ENCODE results near the gene BAK1.
"Not testable (repeated sequence)": the region's sequence is repeated elsewhere in the genome, so short reads cannot be mapped to it uniquely, and the experiment has no call there.

The BAK1 gene

DNA sequence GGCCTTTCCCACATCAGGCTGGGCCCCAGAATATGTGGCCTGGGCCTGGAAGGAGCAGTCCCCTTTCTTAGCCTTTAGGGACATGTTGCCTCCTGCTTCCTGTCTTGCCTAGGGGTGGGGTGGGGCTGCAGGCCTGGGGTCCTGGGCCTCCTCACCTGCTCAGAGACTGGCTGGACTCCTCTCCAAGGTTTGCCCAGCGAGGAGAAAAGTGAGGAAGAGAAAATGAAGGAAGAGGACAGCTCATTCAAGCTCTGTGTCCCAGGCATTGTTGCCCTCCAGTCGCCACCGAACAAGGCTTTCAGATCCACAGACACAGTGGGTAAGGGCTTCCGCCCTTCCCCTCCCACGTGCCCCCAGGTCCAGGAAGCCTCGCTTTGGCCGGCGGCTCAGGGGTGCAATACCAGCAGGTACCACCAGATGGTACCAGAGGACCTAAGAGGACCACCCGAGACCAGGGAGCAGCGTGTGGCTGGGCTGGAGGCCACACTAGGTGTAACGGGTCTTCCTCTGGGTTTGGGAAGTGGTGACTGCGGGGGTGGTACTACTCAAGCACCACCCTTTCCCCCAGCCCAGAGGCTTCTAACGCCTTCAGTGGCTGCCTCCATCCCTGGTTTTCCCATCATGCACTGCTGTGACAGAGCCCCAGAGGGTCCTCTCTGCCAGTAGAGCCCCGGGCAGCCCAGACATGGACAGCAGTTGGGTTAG, 5.5 kb upstream of the BAK1 start:
- peak; percentile 72 for DNase-seq

DNA sequence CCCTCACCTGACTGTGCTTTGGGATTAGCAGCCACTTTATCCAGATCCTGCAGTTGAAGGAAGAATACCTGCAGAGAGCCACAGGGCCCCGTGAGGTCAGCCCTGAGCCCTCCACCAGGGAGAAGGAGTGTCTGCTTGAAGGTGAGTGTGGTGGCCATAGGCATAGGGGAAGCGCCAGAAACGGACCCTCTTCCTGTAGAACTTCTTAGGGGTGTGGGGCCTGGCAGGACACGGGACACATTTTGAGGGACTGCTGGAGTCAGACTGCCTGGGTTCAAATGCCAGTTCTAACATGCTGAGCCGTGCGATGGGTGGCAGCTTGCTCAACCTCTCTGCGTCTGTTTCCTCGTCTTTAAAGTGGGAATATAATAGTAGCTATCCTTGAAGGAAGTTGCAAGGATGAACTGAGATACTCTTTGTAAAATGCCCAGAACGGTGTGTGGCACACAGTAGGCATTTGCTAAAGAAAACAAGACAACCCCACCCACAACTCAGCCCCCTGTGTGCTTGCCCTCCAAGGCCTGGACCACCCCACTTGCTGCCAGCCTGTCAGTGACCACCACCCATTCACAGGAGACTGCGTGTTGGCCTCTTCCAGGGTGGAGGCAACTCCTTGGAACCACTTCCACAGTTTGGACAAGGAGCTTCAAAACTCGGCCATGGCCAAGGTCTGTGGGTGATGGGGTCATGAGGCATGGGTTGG, 4.8 kb upstream of the BAK1 start:
- DNase-seq, result no peak

DNA sequence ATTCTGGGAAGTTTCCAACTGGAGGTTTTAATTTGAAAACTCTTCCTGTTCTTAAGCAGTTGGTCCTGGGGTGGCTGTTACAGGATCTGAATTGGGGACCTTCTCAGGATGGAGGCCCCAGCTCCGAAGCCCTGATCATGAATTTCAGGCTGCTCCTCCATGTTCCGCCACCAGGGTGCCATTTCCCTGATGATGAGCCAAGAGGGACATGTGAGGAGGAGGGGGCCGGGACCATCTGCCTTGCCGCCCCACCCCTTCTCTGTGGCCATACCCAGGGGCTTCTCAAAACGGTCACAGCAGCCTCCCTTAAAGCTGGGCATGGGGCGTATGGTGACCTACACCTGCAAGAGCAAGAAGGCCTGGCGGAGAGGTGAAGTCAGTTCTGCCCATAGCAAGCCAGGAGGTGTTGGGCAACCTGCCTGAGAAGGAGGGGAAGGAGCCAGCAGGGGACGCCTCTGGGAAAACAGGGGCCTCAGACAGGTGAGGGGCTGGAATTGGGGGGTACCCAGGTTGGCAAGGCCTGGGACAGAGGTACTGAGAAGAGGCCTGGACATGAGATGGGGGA, 3.6 kb upstream of the BAK1 start:
- DNase-seq, result no peak

DNA sequence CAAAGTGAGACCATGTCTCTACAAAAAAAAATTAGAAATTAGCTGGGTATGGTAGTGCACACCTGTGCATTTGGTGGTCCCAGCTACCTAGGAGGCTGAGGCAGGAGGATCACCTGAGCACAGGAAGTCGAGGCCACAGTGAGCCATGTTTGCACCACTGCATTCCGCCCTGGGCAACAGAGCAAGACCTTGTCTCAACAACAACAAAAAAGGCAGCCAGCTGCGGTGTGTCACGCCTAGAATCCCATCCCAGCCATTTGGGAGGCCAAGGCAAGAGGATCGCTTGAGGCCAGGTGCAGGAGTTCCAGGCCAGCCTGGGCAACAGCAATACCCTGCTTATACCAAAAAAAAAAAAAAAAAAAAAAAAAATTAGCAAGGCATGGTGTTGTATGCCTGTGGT, 1.1 kb upstream of the BAK1 start:
- DNase-seq, result no peak

DNA sequence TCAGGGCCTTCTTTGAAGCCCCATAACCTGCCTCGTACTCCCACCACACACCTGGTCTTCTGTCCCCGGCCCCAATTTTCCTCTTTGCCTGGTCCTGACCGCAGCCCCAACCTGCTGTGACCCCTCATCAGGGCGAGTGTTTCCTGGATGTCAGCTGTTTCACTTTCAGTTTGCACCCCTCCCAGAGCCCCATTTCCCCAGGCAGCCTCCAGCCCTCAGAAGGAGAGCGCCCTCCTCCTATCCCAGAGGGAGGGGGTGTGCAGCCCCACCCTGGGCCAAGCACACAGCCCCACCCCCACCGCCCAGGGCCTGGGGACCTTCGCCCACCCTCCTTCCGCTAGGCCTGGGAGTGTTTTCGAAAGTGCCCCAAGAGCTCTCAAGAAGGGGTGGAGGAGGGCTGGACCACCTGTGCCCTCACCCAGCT, 1.5 kb downstream of the BAK1 start:
- DNase-seq, result no peak

DNA sequence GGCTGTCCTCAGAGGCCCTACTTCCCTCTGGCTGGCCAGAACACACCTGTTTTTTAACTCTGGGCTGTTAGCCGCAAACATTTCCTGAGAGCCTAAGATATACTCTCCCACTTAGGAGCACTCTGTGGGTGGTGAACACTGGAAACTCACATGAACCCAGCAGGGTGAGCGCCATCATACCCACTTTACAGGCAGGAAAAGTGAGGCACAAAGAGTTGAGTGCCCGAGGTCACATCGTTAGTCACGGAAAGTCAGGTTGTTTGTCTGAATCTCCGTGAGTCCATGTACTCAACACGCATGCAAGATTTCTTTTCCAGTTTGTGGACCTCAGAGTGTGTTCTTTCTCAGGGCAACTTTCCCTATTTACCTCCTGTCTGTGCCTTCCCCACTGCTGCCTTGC, 1.9 kb downstream of the BAK1 start:
- no peak for DNase-seq

DNA sequence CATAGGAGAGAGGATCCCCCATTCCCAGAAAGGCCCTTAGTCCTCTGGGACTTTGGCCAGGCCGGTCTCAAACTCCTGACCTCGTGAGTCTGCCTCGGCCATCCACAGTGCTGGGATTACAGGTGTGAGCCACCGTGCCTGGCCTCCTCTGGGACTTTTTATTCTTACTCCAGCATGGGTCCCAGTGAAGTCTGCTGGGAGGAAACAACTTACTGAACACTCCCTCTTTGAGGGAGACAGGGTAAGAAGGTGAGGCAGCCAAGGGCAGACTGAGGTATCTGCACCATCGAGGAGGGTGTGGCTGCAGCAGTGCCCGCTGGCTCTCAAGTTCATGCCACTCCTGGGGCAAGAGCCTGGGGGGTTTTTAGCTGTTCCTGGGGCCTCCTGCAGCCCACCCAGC, 2.4 kb downstream of the BAK1 start:
- DNase-seq, result no peak

DNA sequence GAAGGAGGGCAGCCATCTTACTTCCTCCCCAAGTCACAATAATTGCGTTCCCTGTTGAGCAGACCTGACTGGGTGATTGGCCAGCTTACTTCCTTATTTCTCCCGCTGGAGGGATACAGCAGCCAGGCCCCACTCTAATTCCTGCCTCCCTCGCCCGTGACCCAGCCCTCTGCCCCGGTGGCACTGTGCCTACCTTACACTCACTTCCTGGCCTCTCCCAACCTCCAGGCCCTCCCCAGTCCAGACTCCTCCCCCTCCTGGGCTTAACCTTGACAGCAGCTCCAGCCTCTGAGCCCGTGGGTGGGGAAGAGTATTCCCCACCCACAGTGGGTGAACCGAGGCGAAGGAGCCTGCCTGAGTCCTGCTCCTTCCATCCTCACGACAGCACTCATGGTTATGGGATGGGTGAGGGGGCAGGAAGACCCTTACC, 3.0 kb downstream of the BAK1 start:
- no peak for DNase-seq

DNA sequence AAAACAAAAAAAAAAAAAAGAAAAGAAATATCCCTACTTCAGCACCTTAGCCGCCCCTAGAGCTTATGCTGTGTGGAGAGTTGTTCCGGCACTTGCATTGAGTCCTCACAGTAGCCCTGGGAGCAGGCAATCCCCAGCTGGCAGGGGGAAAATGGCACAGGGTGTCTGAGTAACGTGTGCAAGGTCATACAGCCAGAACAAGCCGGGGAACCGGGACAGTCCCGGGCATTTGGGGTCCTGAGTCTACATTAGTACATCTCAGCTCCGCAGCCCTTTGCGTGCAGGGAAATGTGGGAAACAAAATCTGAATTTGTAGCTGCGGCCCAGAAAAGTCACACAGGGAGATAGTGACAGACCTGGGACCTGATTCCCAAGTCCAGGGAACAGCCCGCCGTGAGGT, 3.4 kb downstream of the BAK1 start:
- DNase-seq, result no peak

DNA sequence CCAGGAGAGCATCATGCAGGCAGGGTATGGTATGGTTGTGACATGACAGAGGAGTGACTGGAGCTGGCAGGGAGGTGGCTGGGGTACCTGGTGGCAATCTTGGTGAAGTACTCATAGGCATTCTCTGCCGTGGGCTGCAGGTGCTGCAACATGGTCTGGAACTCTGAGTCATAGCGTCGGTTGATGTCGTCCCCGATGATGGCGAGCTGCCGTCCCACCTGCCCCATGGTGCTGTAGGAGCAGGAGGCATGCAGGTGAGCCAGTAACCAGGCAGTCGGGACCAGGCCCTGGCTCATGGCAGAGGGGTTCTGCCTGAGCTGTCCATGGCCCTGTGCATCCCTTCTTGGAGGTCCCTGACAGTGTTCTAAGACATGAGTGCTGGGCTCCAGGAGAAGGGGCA, 4.9 kb downstream of the BAK1 start:
- no peak for DNase-seq

DNA sequence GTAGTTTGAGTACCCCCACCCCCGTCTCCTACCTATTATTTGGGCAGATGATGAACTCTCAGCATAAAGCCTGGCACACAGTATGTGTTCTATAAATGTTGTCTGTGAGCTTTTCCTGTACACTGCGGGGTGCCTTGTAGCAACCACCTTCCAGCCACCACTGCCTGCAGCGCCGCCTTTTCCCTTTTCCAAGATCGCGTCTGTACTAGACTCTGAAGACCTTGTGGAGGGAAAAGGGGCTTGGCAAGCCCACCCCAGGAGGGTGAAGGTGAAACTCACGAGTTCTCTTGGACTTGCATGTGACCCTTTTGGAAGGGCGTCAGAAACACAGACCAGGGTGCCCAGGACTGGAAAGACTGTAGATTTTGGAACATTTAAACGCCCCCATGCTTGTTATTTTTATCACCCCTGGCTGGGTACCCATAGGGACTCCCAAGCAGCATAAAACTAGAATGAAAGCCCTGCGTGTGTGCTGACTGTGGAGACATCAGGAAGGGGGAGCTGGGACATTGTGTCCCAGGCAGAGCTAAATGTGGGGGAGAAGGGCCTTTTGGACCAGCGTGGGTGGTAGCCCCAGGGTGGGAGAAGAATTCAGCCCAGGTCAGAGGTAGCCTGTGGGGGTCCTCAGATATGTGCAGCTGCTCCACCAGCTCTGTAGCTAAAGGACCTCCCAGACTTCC, 8.3 kb downstream of the BAK1 start:
- DNase-seq, result no peak

DNA sequence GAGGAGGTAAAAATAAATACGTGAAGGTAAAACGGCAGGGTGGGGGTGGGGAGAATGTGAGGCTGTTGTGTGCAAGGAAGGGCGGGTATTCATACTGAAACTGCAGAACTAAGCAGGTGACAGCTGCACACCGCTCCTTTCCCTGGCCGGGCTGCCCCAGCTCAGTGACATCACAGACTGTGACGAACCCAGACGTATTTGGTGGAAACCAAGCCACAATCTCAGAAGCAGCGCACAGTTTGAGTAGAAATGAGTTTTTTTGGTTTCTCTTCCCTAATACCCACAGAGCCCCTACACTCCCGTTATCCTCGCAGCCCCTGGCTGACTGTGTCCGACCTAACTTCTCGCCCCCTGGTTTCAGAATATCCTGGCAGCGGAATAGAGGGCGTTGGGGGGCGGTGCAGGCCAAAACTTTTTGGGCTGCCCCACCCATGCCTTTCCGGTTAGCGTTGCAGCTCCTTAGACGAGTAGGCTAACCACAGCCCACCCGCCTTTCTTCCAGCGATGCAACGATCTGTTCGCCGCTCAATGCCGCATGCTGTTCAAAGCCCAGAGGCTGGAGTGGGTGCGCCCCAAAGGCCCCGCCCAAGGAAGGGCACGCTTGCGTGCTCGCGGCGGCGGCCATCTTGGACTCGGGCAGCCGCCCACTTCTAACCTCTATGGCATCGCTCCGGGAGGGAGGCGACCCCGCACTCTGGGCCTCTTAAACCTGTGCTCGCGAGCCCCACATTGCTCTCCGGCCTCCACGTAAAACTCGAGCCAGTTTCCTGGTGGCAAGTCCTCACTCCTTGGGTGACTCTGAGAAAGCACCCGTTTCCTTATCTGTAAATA, 9.1 kb downstream of the BAK1 start:
- DNase-seq, result peak; percentile 73

DNA sequence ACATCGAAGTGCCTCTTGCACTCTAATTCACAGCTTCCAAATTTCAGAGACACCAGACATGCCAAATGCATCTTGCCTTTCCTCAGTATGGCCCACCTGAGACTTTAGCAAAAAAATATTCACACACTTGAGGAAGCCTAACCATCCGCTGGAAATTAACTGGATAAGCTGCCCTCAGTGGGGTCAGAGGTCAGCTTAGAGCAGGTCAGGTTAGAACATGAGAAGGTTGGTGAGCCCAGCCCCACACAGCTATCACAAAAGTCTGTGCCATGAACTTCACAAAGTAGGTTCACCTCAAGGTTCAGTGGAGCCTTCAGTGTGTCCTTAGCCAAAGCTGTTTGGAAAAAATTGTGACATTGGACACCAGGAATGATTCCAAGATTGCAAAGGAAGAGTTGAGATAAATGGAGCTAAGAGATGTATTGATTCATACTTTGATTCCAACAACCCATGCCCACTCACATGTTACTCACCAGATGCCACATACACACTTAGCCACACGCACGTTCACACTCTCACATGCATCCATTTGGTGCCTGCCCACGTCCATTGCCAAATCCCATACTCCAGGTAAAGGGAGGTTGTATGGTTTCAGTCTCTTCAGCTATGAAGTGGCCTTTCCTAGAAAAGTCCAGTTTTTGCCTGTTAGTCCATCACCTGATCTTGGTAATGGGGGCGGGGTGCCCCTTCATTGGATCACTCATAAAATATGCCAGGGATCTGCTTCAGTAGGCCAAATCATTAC, 11.1 kb downstream of the BAK1 start:
- DNase-seq, result no peak

DNA sequence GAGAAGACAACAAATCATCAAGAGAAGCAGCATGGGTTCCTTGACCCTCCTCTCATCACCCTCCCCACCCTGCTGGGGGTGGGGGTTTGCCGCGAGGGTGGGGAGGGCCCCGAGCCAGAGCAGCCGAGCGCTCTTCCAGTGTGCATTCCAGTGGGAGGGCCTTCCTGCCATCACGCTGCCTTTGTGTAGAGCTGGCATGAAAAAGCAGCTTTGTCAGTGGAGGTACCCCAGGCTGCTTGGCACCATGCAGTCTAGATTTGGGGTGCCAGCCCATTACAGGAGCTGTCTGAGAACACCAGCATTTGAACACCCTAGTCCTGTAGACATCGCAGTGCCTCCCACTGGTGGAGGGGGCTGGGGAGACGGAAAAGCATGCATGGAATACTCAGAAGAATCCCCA, 12.2 kb downstream of the BAK1 start:
- peak; percentile 25 for DNase-seq

DNA sequence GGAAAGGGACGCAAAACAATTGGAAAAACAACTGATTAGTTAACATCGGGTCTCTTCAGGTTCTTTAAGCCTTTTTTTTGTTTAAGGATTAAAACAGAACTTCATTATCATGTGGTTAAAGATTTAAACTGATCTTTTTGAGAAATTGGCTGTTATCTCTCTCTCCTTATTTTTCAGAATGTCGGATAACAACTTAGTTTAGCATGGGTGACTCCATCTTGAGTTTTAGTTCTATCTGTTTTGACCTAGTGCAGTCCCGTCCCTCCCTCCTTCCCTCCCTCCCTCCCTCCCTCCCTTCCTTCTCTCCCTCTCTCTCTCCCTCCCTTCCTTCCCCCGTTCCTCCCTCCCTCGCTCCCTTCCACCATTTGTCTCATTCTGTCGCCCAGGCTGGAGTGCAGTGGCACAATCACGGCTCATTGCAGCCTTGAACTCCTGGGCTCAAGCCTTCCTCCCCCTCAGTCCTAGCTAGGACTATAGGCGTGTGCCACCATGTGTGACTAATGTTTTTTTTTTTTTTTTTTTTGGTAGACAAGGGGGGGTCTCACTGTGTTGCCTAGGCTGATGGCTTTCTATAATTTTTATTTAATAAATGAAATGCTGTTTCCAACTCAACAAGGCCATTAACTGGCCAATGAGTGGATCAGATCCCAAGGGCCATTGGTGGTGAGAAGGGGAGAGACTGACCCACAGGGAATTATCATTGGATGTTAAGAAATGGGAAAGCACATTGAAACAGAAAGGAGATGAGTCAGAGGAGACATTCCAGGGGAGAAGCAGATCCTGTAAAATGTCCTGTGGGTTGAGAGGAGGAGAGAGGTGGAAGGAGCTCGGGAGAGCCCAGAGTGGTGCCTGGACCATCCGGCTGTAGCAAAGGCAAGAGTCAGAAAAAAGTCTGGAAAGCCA, 13.6 kb downstream of the BAK1 start:
- DNase-seq, result no peak

DNA sequence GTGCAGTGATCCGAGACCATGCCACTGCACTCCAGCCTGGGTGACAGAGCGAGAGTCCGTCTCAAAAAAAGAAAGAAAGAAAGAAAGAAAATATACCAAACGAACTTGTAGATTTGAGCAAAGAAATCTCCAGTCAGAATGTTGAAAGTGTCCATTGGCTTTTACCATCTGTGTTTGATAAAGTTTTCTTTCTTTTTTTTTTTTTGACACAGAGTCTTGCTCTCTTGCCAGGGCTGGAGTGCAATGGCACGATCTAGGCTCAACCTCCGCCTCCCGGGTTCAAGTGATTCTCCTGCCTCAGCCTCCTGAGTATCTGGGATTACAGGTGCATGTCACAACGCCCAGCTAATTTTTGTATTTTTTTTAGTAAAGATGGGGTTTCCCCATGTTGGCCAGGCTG, 21.3 kb downstream of the BAK1 start:
- no peak for DNase-seq

DNA sequence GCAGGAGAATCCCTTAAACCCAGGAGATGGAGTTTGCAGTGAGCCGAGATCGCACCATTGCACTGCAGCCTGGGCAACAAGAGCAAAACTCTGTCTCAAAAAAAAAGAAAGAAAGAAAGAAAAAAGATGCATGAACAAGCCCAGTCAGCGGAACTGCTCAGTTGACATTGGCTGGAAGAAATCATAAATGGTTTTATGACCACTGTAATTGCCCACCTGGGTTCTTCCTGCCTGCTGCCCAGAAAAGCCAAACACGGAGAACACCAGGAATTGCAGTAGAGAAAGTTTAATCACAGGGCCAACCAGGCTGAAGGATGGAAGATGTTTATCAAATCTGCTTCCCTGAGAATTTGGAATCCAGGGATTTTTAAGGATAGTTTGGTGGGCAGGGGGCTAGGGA, 22.7 kb downstream of the BAK1 start:
- no peak for DNase-seq

DNA sequence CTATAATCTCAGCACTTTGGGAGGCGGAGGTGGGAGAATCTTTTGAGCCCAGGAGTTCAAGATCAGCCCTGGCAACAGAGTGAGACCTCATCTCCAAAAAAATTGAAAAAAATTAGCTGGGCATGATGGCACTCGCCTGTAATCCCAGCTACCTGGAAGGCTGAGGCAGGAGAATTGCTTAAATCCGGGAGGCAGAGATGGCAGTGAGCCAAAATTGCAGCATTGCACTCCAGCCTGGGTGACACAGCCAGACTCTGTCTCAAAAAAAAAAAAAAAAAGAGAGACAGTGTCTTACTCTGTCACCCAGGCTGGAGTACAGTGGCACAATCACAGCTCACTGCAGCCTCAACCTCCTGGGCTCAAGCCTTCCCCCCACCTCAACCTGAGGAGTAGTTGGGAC, 27.2 kb downstream of the BAK1 start:
- DNase-seq, result not testable (repeated sequence)

DNA sequence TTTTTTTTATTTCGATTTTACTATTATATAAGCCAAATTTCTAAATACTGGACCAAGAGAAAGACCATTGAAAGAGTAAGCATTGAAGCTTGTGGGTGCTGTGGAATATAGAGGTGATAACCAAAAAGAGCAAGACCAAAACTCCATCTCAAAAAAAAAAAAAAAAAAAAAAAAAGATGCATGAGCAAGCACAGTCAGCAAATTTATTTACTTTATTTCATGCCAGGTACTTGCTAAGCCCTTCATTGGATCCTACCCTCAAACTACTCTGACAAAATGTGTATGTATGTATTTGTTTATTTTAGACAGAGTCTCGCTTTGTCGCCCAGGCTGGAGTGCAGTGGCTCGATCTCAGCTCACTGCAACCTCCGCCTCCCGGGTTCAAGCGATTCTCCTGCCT, 27.8 kb downstream of the BAK1 start:
- no peak for DNase-seq

DNA sequence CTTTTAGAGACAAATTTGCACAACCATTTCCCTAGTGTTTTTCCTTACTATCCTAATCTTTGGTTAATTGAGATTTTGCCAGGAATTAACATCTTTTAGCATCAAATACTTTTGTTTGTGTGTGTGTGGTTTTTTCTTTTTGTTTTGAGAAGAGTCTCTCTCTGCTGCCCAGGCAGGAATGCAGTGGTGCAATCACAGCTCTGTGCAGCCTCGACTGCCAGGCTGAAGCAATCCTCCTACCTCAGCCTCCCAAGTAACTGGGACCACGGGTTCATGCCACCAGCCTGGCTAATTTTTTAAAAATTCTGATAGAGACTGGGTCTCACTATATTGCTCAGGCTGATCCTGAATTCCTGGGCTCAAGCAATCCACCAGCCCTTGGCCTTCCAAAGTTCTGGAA, 28.5 kb downstream of the BAK1 start:
- no peak for DNase-seq

DNA sequence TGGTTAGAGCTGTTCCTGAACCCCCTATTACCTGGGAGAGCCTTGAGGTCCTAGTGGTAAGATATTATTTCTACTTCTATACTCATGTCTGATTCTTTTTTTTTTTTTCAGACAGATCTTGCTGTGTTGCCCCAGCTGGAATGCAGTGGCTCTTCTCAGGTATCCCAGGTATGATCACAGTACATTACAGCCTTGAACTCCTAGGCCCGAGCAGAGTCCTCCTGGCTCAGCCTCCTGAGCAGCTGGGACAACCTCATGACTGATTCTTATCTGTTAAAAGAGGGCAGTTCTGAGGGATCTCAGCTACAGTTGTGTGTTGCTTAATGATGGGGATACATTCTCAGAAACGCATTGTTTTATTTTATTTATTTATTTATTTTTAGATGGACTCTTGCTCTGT, 30.2 kb downstream of the BAK1 start:
- no peak for DNase-seq
